H1 (cell line): ENCODE data around the gene LRRC27. TPM values are rescaled to one million over a fixed set of nuclear protein-coding genes. Genes with fewer than 3 reads are reported as not detected.

ENCODE experiments used
- CTBP2 ChIP-seq: IDR thresholded peaks from 2 replicates; pipeline ENCODE4 v1.7.0; 2011; ENCODE audit warnings: borderline replicate concordance, mild to moderate bottlenecking, moderate library complexity, mixed read lengths, low read length; ENCODE audit not compliant: insufficient read depth, insufficient read length
- CTCF ChIP-seq, 3 experiments: IDR thresholded peaks; 1 replicate in 2 of 3; 2 replicates in 1 of 3; pipeline versions ENCODE4 v1.5.1 to v1.6.1; 2011; ENCODE audit warnings: low read length in 3 of 3, mild to moderate bottlenecking in 3 of 3, inconsistent platforms in 2 of 3, low read depth in 1 of 3, moderate library complexity in 1 of 3; ENCODE audit not compliant: insufficient read depth in 1 of 3; ENCODE audit errors: control extremely low read depth in 1 of 3
- KDM1A ChIP-seq: fragments of 200-600, 300-600 bp; sonication (generic); IDR thresholded peaks from 2 replicates; pipeline ENCODE4 v1.7.1; 2016; ENCODE audit warnings: mild to moderate bottlenecking, low read length, borderline replicate concordance
- polyA plus RNA-seq, 7 experiments: library from polyadenylated mRNA; depleted of rRNA in 3 of 7; stranded (reverse) in 5 of 7; unstranded in 2 of 7; fragments of >200 nt in 5 of 7; fragments of 200-250 nt in 2 of 7; gene quantifications; 1 replicate in 5 of 7; 2 replicates in 1 of 7; 4 replicates in 1 of 7; pipeline versions ENCODE4 v1.2.1 to v1.2.3, GENCODE V29; 2011 to 2013; ENCODE audit warnings: missing spikeins in 2 of 7, mixed read lengths in 2 of 7
- total RNA-seq: library from RNA; stranded (reverse); fragmentation: NEBNext Ultra II Directional; extraction: Animal tissue kit (Norgen Biotek cat#: 25700); gene quantifications from 2 replicates; pipeline ENCODE4 v1.2.1, GENCODE V29; 2021

LRRC27 gene
- total and polyA plus RNA-seq, 2 of the 8 experiments (the other 6 are each of a cell fraction or from before 2014, with no cell fraction given), result 1.2 to 3.8 TPM

GRCh38 chr10:132371641-132372081 is 39.7 kb downstream of the LRRC27 start (continued):
- TF ChIP-seq CTCF (IDR thresholded peaks at IDR 0.05; ENCODE audit: control extremely low read depth in 1 of 3, insufficient read depth in 1 of 3, low read depth in 1 of 3, low read length in 3 of 3) (peak; percentile 59 to 68 (median 64)), CTBP2 (no peak), KDM1A (peak; percentile 85; the same call in 1 of the 2 replicates)
